Type B pancreatic cell (in vitro differentiated cells): ENCODE data around the gene FILIP1L. TPM values are rescaled to one million over a fixed set of nuclear protein-coding genes. Genes with fewer than 3 reads are reported as not detected.

Experiments
- DNase-seq: peaks from one replicate; pipeline ENCODE4 v3.0.0; 2021; ENCODE audit warnings: mixed read lengths; ENCODE audit not compliant: unreplicated experiment; ENCODE audit errors: extremely low spot score
- H3K27ac Mint-ChIP-seq: 2 replicates; pipeline ENCODE4 v1.8.0; 2021; ENCODE audit warnings: mild to moderate bottlenecking, mixed read lengths
- H3K27me3 Mint-ChIP-seq: 2 replicates; pipeline ENCODE4 v1.8.0; 2021; ENCODE audit warnings: mixed read lengths
- H3K36me3 Mint-ChIP-seq: 2 replicates; pipeline ENCODE4 v1.8.0; 2021; ENCODE audit warnings: mixed read lengths
- H3K4me1 Mint-ChIP-seq: one replicate; pipeline ENCODE4 v1.8.0; 2021; ENCODE audit warnings: mixed read lengths; ENCODE audit not compliant: unreplicated experiment
- H3K4me3 Mint-ChIP-seq: 2 replicates; pipeline ENCODE4 v1.8.0; 2021; ENCODE audit warnings: mild to moderate bottlenecking, mixed read lengths
- H3K9me3 Mint-ChIP-seq: 2 replicates; pipeline ENCODE4 v1.8.0; 2021; ENCODE audit warnings: mixed read lengths
- CTCF ChIP-seq: fragments of 200-600 bp; sonication (generic); conservative IDR thresholded peaks from 2 replicates; pipeline ENCODE4 v1.5.0; 2021; ENCODE audit warnings: antibody characterized with exemption, mild to moderate bottlenecking
- total RNA-seq: library from RNA; stranded (reverse); gene quantifications from 2 replicates; pipeline ENCODE4 v1.2.1, GENCODE V29; 2021; ENCODE audit warnings: low replicate concordance

FILIP1L gene
- total RNA-seq, 1 donor from 2014 or later = 30.6 TPM

DNA sequence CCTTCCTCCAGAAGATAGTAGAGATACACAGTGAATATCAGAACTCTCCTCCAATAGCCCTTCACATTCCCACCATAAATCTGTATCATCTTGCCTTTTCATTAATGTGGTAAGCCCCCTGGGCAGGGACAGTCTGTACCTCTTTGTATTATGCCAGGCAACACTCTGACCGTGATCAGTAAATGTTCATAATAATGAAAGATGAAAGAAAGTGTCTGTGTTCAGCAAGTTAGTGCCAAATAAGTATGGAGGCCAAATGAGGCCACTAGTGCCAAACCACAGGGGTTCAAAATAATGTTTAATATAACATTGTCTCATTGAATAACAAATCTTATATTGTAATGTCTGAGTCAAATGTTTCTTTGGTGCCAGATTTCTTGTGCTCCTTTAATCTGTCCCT lies 192.3 kb downstream of the FILIP1L start:
- DNase-seq = no peak
- Mint-ChIP-seq H3K27me3 (no peaks in the 10 kb centered on the region), H3K4me3 (no peak overlapping the region), H3K4me1 (peaks cover 19% of the 10 kb centered on the region), H3K27ac (no peak overlapping the region), H3K9me3 (peaks cover 16% of the 10 kb centered on the region), H3K36me3 (peaks cover 18% of the 10 kb centered on the region)
- no peak for TF ChIP-seq CTCF

GRCh38 chr3:99921377-99921695 lies 193.0 kb downstream of the FILIP1L start:
- H3K27me3 Mint-ChIP-seq = no peaks in the 10 kb centered on the region
- H3K4me3 Mint-ChIP-seq = no peak overlapping the region
- H3K27ac Mint-ChIP-seq = peak overlapping the region; percentile 68
- H3K36me3 Mint-ChIP-seq = peaks cover 18% of the 10 kb centered on the region
- peaks cover 19% of the 10 kb centered on the region for H3K4me1 Mint-ChIP-seq
- DNase-seq = no peak
- peaks cover 16% of the 10 kb centered on the region for H3K9me3 Mint-ChIP-seq
- TF ChIP-seq CTCF = no peak

DNA sequence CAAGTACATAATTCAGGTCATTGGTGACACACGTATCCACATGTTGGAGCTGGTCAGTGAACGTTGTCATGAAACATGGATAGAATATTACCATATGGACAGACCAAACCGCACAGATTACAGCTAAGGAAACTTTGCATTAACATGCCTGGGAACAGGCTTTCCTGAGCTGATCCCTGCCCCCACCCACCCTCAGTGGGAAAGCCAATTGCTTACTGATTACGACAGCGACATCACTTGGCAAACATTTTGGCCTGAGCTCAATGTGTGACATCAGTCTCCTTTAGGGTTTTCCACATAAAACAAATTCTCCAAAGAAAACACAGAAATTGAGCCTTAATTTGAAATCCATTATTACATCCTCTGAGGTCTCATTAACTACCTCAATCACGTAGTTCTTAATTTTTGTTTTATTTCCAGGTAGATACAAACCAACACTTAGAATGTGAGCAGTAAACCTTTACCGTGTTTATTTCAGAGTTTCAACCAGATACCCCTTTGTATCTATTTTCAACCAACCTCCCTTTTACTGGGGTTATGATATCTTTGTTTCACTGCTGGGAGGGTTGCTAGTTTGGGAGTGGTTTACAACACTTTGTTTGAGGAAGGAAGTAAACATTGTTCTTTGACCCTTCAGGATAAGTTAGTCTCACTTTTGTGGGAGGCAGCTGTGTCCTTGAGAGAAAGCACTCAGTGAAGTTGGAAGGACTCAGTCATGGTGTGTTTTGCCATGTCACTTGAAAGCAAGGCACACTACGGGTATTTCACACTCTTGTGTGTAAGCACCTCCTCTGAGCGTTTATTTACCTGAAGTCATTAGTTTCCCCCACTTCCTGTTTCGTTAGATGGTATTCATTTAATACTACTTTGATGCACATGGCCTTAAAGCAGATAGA lies 193.6 kb downstream of the FILIP1L start:
- DNase-seq = no peak
- H3K27ac Mint-ChIP-seq = peak overlapping the region; percentile 68
- H3K9me3 Mint-ChIP-seq = peaks cover 16% of the 10 kb centered on the region
- H3K27me3 Mint-ChIP-seq = no peaks in the 10 kb centered on the region
- no peak for TF ChIP-seq CTCF
- H3K4me1 Mint-ChIP-seq = peaks cover 22% of the 10 kb centered on the region
- H3K4me3 Mint-ChIP-seq = no peak overlapping the region
- peaks cover 20% of the 10 kb centered on the region for H3K36me3 Mint-ChIP-seq

- Mint-ChIP-seq H3K27me3 (no peaks in the 10 kb centered on the region), H3K9me3 (peaks cover 16% of the 10 kb centered on the region), H3K4me1 (peaks cover 23% of the 10 kb centered on the region), H3K36me3 (peaks cover 18% of the 10 kb centered on the region), H3K4me3 (no peak overlapping the region), H3K27ac (peak overlapping the region; percentile 39)
- TF ChIP-seq CTCF = no peak
- no peak for DNase-seq
Measured at GRCh38 chr3:99919694-99920093, 194.6 kb downstream of the FILIP1L start.

- no peak for TF ChIP-seq CTCF
- Mint-ChIP-seq H3K4me1 (peaks cover 23% of the 10 kb centered on the region), H3K4me3 (no peak overlapping the region), H3K36me3 (peaks cover 18% of the 10 kb centered on the region), H3K27ac (no peak overlapping the region), H3K27me3 (no peaks in the 10 kb centered on the region), H3K9me3 (peaks cover 14% of the 10 kb centered on the region)
- no peak for DNase-seq
Measured at GRCh38 chr3:99918715-99919114, 195.6 kb downstream of the FILIP1L start.
